AG09319 (cell line): ENCODE measurements around the gene SMPD3.

ENCODE experiments used
- DNase-seq: peaks from one replicate; pipeline ENCODE4 v3.0.0-alpha.2; 2010; ENCODE audit warnings: low read depth; ENCODE audit errors: extremely low read depth
- TF ChIP-seq, protein P1 (sequence below): IDR thresholded peaks from 2 replicates; pipeline ENCODE4 v1.5.1; 2011; ENCODE audit warnings: low read depth, mild to moderate bottlenecking, inconsistent platforms, low read length, moderate library complexity

The SMPD3 gene

DNA sequence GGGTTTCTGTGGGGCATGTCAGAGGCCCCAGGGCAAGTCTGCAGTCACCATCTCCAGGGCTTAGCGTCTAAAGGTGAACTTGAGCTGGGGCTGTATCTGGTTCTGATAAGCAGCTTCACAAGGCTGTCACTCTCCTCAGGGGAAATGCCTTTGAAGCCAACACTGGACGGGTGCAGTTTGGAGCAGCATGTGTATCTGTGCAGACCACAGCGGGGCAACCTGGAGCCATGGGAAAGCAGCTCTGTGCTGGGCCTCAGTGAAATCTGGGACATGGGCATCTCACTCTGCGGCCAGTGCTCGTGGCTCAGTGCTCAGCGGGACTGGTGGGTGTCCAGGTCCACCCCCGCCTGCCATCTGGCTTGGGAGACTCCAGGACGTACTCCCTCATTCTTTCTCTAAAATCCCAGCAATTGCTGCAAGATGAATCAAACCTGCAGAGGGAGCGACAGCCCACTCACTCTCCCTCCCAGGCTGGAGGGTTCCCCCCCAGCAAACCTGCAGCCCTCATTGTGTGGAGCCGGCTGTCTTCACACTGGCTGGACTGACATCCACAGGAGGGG is 74.0 kb downstream of the SMPD3 start:
- TF ChIP-seq, protein P1, sequence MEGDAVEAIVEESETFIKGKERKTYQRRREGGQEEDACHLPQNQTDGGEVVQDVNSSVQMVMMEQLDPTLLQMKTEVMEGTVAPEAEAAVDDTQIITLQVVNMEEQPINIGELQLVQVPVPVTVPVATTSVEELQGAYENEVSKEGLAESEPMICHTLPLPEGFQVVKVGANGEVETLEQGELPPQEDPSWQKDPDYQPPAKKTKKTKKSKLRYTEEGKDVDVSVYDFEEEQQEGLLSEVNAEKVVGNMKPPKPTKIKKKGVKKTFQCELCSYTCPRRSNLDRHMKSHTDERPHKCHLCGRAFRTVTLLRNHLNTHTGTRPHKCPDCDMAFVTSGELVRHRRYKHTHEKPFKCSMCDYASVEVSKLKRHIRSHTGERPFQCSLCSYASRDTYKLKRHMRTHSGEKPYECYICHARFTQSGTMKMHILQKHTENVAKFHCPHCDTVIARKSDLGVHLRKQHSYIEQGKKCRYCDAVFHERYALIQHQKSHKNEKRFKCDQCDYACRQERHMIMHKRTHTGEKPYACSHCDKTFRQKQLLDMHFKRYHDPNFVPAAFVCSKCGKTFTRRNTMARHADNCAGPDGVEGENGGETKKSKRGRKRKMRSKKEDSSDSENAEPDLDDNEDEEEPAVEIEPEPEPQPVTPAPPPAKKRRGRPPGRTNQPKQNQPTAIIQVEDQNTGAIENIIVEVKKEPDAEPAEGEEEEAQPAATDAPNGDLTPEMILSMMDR, result no peak
- DNase-seq, result no peak

DNA sequence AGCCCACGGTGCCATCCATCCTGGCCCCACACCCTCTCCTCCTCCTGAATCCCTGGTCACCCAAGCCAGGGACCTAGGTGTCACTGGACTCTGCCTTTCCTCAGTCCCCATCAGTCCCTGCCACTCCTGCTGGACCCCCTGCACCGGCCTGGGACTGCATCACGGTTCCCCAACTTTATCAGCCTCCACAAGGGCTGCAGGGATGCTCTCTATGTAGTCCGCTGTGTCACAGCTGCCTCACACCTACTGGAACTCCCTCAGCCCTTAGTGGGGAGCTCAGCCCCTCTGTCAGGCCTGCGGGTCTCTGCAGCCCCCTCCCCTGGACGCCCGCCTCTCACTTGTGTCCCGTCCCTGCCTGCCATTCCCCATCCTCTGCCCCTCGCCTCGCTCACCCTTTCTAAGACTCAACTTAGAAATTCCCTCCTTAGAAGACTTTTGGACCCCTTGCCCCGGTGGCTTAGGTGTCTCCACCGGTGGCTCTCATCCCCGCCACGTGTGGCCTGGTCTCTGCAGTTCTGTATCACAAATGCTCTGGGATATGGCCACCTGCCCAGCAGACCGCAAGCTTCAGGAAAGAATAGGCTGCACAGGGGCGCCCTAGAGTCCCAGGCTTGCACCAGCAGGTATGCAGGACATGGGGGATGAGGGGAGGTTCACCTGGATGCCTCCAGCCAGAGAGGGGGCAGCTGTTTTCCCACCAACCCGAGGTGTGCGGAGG is 74.6 kb downstream of the SMPD3 start:
- DNase-seq, result no peak
- TF ChIP-seq, protein P1, result no peak

GRCh38 chr16:68372806-68373205 is 75.5 kb downstream of the SMPD3 start:
- TF ChIP-seq, protein P1, result no peak
- no peak for DNase-seq

GRCh38 chr16:68372381-68372720 is 76.0 kb downstream of the SMPD3 start:
- DNase-seq, result no peak
- TF ChIP-seq, protein P1, result no peak

GRCh38 chr16:68371706-68372380 is 76.5 kb downstream of the SMPD3 start:
- TF ChIP-seq, protein P1, result no peak
- no peak for DNase-seq

DNA sequence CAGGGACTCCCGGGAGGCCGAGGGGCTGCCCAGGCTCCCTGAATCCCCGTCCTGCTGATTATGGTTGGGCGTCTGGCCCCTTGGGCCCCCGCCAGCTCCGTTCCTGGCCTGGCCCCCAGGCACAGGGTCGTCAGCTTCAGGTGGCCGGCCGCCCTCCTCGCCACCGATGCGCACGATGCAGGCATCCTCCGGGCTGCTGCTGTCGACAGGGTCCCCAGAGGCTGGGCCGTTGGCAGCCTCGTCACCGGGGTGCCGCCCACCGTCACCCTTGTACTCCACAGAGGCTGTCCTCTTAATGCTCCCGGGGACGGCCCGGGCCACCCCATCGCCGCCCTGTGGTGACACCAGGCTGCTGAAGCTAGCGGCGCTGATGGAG is 77.0 kb downstream of the SMPD3 start:
- no peak for DNase-seq
- TF ChIP-seq, protein P1, result no peak

GRCh38 chr16:68370581-68371275 is 77.6 kb downstream of the SMPD3 start:
- TF ChIP-seq, protein P1, result no peak
- no peak for DNase-seq
